Lower leg skin (tissue), 4 donors: Measurements from ENCODE around the gene EML1. TPM values are rescaled to one million over a fixed set of nuclear protein-coding genes. Genes with fewer than 3 reads are reported as not detected.

Experiments used
- DNase-seq, 2 donors: peaks; one replicate each; pipeline ENCODE4 v3.0.0-alpha.2; 2019; ENCODE audit warnings: low spot score in 2 of 2
- H3K4me3 ChIP-seq: fragments of 200-600 bp; sonication (generic); 2 replicates; pipeline ENCODE4 v1.5.1; 2017; ENCODE audit warnings: mild to moderate bottlenecking, low read depth; ENCODE audit not compliant: poor library complexity, severe bottlenecking
- POLR2A ChIP-seq, 2 donors: fragments of 450-650 bp; IDR thresholded peaks; one replicate each; pipeline ENCODE4 v1.6.1; 2016 to 2017; ENCODE audit warnings: antibody characterized with exemption in 2 of 2, mild to moderate bottlenecking in 1 of 2, moderate library complexity in 1 of 2
- WGBS, 2 donors: methylation state at CpG; one replicate each; pipeline ENCODE4 v1.1.5; 2018; 5-methylcytosine and 5-hydroxymethylcytosine counted together
- intact Hi-C: fragments of 100-400 bp; cut with DNase I; formaldehyde crosslinking; loops from one replicate; pipeline ENCODE4 v1.15.0; 2023; ENCODE audit warnings: low total_unique reads
- total RNA-seq, 4 donors: library from RNA; depleted of rRNA; stranded (reverse); fragments of >200 nt; gene quantifications; one replicate each; pipeline ENCODE4 v1.1.0, GENCODE V29; 2016
- TF ChIP-seq, protein P1 (sequence below), 3 donors: fragments of 450-650 bp; IDR thresholded peaks; one replicate each; pipeline ENCODE4 v1.5.1; 2016; ENCODE audit warnings: antibody characterized with exemption in 3 of 3, mild to moderate bottlenecking in 3 of 3, moderate library complexity in 2 of 3

The EML1 gene
- total RNA-seq, 4 donors from 2014 or later: 10.7 to 24.7 (median 21.3) TPM

- H3K4me3 ChIP-seq: no peak overlapping the region
- WGBS, 2 donors: 73 to 78% methylated on average over 5 of the region's 5 CpGs
- intact Hi-C loops: loop anchor here (10.0 kb wide), 1 partner anchor 373 kb away; no protein-coding TSS in a partner anchor
- no peak for DNase-seq
- TF ChIP-seq, protein P1, sequence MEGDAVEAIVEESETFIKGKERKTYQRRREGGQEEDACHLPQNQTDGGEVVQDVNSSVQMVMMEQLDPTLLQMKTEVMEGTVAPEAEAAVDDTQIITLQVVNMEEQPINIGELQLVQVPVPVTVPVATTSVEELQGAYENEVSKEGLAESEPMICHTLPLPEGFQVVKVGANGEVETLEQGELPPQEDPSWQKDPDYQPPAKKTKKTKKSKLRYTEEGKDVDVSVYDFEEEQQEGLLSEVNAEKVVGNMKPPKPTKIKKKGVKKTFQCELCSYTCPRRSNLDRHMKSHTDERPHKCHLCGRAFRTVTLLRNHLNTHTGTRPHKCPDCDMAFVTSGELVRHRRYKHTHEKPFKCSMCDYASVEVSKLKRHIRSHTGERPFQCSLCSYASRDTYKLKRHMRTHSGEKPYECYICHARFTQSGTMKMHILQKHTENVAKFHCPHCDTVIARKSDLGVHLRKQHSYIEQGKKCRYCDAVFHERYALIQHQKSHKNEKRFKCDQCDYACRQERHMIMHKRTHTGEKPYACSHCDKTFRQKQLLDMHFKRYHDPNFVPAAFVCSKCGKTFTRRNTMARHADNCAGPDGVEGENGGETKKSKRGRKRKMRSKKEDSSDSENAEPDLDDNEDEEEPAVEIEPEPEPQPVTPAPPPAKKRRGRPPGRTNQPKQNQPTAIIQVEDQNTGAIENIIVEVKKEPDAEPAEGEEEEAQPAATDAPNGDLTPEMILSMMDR (IDR thresholded peaks at IDR 0.05): no peak
- no peak for TF ChIP-seq POLR2A (IDR thresholded peaks at IDR 0.05)
Measured at GRCh38 chr14:99888149-99888548, 94.9 kb downstream of the EML1 start.

DNA sequence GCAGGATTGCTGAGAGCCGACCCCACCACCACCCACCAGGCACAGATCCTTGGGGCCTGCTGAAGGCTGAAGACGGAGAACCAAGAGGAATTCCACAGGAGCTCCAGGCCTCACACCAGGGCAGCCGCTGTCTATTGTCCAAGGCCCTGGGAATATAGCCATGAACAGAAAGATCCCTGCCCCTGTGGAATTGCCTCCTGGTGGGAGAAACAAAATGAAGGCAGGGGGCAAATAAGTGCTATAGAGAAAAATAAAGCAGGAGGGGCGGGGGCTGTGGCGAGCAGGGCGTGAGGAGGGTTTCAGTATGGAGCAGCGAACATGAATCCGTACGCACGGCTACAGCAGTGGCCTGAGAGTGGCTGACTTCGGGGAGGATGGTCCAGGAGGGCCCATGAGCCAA is 96.1 kb downstream of the EML1 start:
- no peak for TF ChIP-seq POLR2A (IDR thresholded peaks at IDR 0.05)
- WGBS, 2 donors: 86 to 90% methylated on average over 11 of the region's 11 CpGs
- DNase-seq: no peak
- H3K4me3 ChIP-seq: no peak overlapping the region
- intact Hi-C loops: loop anchor here (10.0 kb wide), 1 partner anchor 374 kb away; no protein-coding TSS in a partner anchor

DNA sequence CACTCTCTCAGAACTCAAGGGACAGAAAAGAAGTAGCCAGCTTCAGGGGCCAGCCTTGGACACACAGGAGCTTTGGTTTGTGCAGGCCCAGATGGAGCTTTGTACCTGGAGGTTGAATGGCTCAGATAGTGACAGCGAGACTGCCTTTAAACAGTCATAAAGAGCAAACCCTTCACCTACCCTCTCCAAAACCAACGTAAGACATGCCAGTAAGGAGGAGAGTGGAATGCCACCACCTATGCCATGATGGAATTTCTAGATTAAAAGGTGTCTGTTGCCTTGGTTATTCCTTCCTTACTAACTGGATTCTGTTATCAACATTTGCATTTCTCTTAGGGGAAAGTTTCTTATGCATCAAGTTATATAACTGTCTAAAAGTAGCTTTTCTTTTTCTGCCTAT is 98.1 kb downstream of the EML1 start:
- TF ChIP-seq, protein P1 (IDR thresholded peaks at IDR 0.05): no peak
- no peak for TF ChIP-seq POLR2A (IDR thresholded peaks at IDR 0.05)
- DNase-seq: peak in 1 of 2 donors; percentile 7
- no peak overlapping the region for H3K4me3 ChIP-seq
- WGBS, 2 donors: 86 to 87% methylated on average over 2 of the region's 2 CpGs
- intact Hi-C loops: no loop called here

DNA sequence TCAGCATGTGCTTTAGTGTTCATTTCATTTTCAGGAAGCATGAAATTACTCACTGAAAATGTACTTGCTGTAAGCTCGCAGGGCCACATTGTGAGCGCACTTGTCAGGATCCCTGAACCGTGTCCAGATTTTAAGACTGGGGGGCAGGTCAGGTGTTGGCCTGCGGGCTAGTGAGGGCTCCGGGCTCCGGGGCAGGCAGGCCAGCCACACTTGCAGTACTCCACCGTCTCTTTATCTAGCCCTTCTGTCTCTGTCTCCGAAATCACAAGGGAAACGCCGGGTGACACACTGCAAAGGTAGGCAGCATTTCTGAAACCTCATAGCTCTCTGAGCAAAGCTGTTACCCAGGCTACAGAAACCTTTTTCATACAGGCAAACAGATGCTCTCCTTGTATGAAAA is 98.7 kb downstream of the EML1 start:
- peak in 1 of 2 donors; percentile 25 for DNase-seq
- intact Hi-C loops: no loop called here
- no peak overlapping the region for H3K4me3 ChIP-seq
- WGBS, 2 donors: 88 to 92% methylated on average over 10 of the region's 10 CpGs
- TF ChIP-seq, protein P1 (IDR thresholded peaks at IDR 0.05): no peak
- no peak for TF ChIP-seq POLR2A (IDR thresholded peaks at IDR 0.05)

- H3K4me3 ChIP-seq: no peak overlapping the region
- TF ChIP-seq, protein P1 (IDR thresholded peaks at IDR 0.05): no peak
- TF ChIP-seq POLR2A (IDR thresholded peaks at IDR 0.05): no peak
- WGBS, 2 donors: 58 to 67% methylated on average over 2 of the region's 2 CpGs
- intact Hi-C loops: no loop called here
- peak in 1 of 2 donors; percentile 9 for DNase-seq
Measured at GRCh38 chr14:99892406-99892805, 99.2 kb downstream of the EML1 start.

DNA sequence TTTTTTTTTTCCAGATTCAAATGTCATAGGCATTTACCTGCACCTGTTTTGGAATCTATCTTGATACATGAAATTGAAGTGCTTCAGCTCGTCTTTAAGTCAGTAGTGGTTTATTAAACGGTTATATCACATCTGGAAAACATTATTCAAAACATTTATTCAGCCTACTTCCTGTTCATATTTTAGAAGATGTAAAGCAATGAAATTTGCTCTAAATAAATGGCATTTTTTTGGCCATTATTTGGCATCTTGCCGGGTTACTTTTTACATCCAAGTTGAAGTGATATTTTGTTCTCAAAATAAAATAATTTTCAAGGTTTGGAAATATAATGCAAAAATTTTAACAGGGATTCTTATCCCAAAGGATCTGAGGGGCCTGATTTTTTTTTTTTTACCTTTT is 103.1 kb downstream of the EML1 start:
- TF ChIP-seq, protein P1 (IDR thresholded peaks at IDR 0.05): no peak
- TF ChIP-seq POLR2A (IDR thresholded peaks at IDR 0.05): no peak
- DNase-seq: no peak
- intact Hi-C loops: no loop called here
- no peak overlapping the region for H3K4me3 ChIP-seq
- WGBS, 2 donors: 59 to 61% methylated on average over 3 of the region's 3 CpGs
